B cell (primary cell): Measurements from ENCODE around the gene SLIT3.

Experiments
- EZH2 ChIP-seq: IDR thresholded peaks from 2 replicates; pipeline ENCODE4 v1.6.1; 2012; ENCODE audit warnings: borderline replicate concordance, low read depth, mild to moderate bottlenecking, moderate library complexity, low read length; ENCODE audit not compliant: insufficient read depth, poor library complexity, severe bottlenecking
- TF ChIP-seq, protein P1 (sequence below): fragments of 200-600 bp; IDR thresholded peaks from one replicate; pipeline ENCODE4 v1.8.0; 2022; ENCODE audit warnings: antibody characterized with exemption, mild to moderate bottlenecking

DNA sequence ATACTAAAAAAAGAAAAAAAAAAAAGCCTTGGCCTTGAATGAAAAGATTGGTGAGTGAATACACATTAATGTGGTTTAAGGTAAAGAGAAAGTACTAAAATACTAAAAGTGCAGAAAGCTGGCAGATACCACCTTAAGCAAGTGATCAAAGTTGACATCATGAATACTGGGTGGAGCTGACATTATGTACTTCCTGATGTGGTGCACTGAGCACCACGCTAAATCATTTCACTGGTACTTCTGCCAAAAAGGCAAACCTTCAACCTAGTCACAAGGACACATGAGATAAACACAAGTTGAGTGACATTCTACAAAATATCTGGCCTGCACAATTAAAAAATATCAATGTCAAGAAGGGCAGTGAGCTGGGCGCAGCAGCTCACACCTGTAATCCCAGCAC, 687.9 kb downstream of the SLIT3 start:
- TF ChIP-seq, protein P1, sequence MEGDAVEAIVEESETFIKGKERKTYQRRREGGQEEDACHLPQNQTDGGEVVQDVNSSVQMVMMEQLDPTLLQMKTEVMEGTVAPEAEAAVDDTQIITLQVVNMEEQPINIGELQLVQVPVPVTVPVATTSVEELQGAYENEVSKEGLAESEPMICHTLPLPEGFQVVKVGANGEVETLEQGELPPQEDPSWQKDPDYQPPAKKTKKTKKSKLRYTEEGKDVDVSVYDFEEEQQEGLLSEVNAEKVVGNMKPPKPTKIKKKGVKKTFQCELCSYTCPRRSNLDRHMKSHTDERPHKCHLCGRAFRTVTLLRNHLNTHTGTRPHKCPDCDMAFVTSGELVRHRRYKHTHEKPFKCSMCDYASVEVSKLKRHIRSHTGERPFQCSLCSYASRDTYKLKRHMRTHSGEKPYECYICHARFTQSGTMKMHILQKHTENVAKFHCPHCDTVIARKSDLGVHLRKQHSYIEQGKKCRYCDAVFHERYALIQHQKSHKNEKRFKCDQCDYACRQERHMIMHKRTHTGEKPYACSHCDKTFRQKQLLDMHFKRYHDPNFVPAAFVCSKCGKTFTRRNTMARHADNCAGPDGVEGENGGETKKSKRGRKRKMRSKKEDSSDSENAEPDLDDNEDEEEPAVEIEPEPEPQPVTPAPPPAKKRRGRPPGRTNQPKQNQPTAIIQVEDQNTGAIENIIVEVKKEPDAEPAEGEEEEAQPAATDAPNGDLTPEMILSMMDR, result no peak
- TF ChIP-seq EZH2, result no peak
